A673 (cell line): ENCODE results near the gene UNKL. TPM values are rescaled to one million over a fixed set of nuclear protein-coding genes. Genes with fewer than 3 reads are reported as not detected.

ENCODE experiments used
- BruUV-seq: library from RNA; stranded (reverse); fragments of 400-500 nt; replicated peaks from 2 replicates; lab custom pipeline; 2021; lab: Mats Ljungman, UMichigan
- CTCF ChIA-PET: fragments of 300-600 bp; sonication (Branson Sonifier 250); formaldehyde crosslinking; loops from one replicate; lab custom pipeline; 2022; ENCODE audit warnings: antibody characterized with exemption; lab: Charles Lee
- POLR2A ChIA-PET: fragments of 300-600 bp; sonication (Branson Sonifier 250); formaldehyde crosslinking; loops from one replicate; lab custom pipeline; 2022; ENCODE audit warnings: antibody characterized with exemption; ENCODE audit not compliant: low non-redundant PET; lab: Charles Lee
- DNase-seq: peaks from one replicate; pipeline ENCODE4 v3.0.0-alpha.2; 2015; ENCODE audit warnings: low spot score
- H3K27ac ChIP-seq: fragments of 200-600 bp; sonication (generic); 2 replicates; pipeline ENCODE4 v1.5.1; 2016; ENCODE audit warnings: mixed run types, low read depth, mild to moderate bottlenecking, mixed read lengths, antibody characterized with exemption, low read length; ENCODE audit not compliant: poor library complexity, severe bottlenecking
- H3K27me3 ChIP-seq: fragments of 200-600 bp; sonication (generic); replicated peaks from 2 replicates; pipeline ENCODE4 v1.6.1; 2017; ENCODE audit warnings: mixed run types, low read depth, mild to moderate bottlenecking, mixed read lengths, antibody characterized with exemption, low read length; ENCODE audit not compliant: insufficient read depth, poor library complexity
- H3K36me3 ChIP-seq: fragments of 200-600 bp; sonication (generic); 2 replicates; pipeline ENCODE4 v1.6.1; 2016; ENCODE audit warnings: mixed run types, mild to moderate bottlenecking, mixed read lengths, antibody characterized with exemption, low read length; ENCODE audit not compliant: insufficient read depth, poor library complexity, severe bottlenecking
- H3K4me1 ChIP-seq: fragments of 200-600 bp; sonication (generic); 2 replicates; pipeline ENCODE4 v1.6.1; 2017; ENCODE audit warnings: mixed run types, mild to moderate bottlenecking, mixed read lengths, antibody characterized with exemption, low read length; ENCODE audit not compliant: insufficient read depth, poor library complexity, severe bottlenecking
- H3K4me3 ChIP-seq: fragments of 200-600 bp; sonication (generic); 2 replicates; pipeline ENCODE4 v1.5.1; 2016; ENCODE audit warnings: low read depth, mixed run types, mild to moderate bottlenecking, mixed read lengths, low read length; ENCODE audit not compliant: poor library complexity, severe bottlenecking
- H3K9me3 ChIP-seq: fragments of 200-600 bp; sonication (generic); 2 replicates; pipeline ENCODE4 v1.6.1; 2016; ENCODE audit warnings: mixed run types, low read depth, mild to moderate bottlenecking, mixed read lengths, antibody characterized with exemption, low read length; ENCODE audit not compliant: poor library complexity, severe bottlenecking
- CTCF ChIP-seq: fragments of 300-800, 200-600 bp; sonication (generic); conservative IDR thresholded peaks from 2 replicates; pipeline ENCODE4 v1.5.1; 2017; ENCODE audit warnings: low read depth, mild to moderate bottlenecking, antibody characterized with exemption, low read length, moderate library complexity, mixed read lengths
- EZH2 ChIP-seq: fragments of 200-600 bp; sonication (generic); IDR thresholded peaks from 2 replicates; pipeline ENCODE4 v1.6.1; 2017; ENCODE audit warnings: borderline replicate concordance, low read depth, mild to moderate bottlenecking, mixed read lengths, antibody characterized with exemption, low read length; ENCODE audit not compliant: poor library complexity, severe bottlenecking
- intact Hi-C: fragments of 100-400 bp; cut with micrococcal nuclease; formaldehyde crosslinking; loops from one replicate; pipeline ENCODE4 v1.10.0; 2022; ENCODE audit not compliant: unreplicated experiment
- total RNA-seq: library from RNA; stranded (reverse); gene quantifications from 2 replicates; pipeline ENCODE4 v1.2.3, GENCODE V29; 2021

The UNKL gene
- total RNA-seq, 1 experiment from 2014 or later, result 88.5 TPM

GRCh38 chr16:1392826-1393225 lies 21.7 kb downstream of the UNKL start:
- Histone ChIP-seq H3K4me3 (no peak overlapping the region), H3K27me3 (no peaks in the 10 kb centered on the region), H3K9me3 (no peaks in the 10 kb centered on the region), H3K4me1 (no peaks in the 10 kb centered on the region), H3K27ac (no peak overlapping the region), H3K36me3 (no peaks in the 10 kb centered on the region)
- CTCF ChIA-PET, result no interaction called here
- intact Hi-C loops, result no loop called here
- no TSS peak for BruUV-seq
- TF ChIP-seq EZH2 (no peak), CTCF (no peak)
- POLR2A ChIA-PET, result no interaction called here
- no peak for DNase-seq

- DNase-seq, result no peak
- Histone ChIP-seq H3K4me1 (no peaks in the 10 kb centered on the region), H3K9me3 (no peaks in the 10 kb centered on the region), H3K36me3 (no peaks in the 10 kb centered on the region), H3K27ac (no peak overlapping the region), H3K27me3 (no peaks in the 10 kb centered on the region), H3K4me3 (no peak overlapping the region)
- CTCF ChIA-PET, result no interaction called here
- POLR2A ChIA-PET, result no interaction called here
- BruUV-seq, result no TSS peak
- intact Hi-C loops, result no loop called here
- TF ChIP-seq EZH2 (no peak), CTCF (no peak)
Observed at GRCh38 chr16:1390239-1390779, 24.2 kb downstream of the UNKL start.

- no peaks in the 10 kb centered on the region for H3K9me3 ChIP-seq
- no peak for DNase-seq
- BruUV-seq, result no TSS peak
- TF ChIP-seq CTCF (no peak), EZH2 (no peak)
- POLR2A ChIA-PET, result no interaction called here
- no peaks in the 10 kb centered on the region for H3K4me1 ChIP-seq
- no peaks in the 10 kb centered on the region for H3K27me3 ChIP-seq
- H3K4me3 ChIP-seq, result no peak overlapping the region
- intact Hi-C loops, result no loop called here
- H3K36me3 ChIP-seq, result no peaks in the 10 kb centered on the region
- CTCF ChIA-PET, result no interaction called here
- no peak overlapping the region for H3K27ac ChIP-seq
Observed at GRCh38 chr16:1389762-1390161, 24.7 kb downstream of the UNKL start.
